ENCODE measurements around the gene FBXL4.

DNA sequence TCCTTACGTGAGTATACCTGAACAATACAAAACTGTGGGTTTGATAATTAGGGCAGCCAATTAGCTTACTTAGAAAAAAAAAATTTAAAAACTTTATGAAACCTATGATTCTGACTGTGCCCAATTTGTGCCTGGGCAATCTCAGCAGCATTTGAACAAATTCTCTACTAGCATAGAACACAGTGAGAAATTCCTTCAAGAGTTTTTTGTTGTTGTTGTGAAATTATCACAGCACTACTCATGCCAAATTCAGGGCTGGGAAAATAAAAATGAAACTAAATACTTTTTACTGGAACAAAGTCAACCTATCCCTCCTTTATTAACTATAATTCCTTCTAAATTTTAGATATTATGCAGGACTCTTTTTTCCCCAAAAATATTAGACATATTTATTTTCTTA, 70.5 kb downstream of the FBXL4 start:
- TF ChIP-seq, protein P1, sequence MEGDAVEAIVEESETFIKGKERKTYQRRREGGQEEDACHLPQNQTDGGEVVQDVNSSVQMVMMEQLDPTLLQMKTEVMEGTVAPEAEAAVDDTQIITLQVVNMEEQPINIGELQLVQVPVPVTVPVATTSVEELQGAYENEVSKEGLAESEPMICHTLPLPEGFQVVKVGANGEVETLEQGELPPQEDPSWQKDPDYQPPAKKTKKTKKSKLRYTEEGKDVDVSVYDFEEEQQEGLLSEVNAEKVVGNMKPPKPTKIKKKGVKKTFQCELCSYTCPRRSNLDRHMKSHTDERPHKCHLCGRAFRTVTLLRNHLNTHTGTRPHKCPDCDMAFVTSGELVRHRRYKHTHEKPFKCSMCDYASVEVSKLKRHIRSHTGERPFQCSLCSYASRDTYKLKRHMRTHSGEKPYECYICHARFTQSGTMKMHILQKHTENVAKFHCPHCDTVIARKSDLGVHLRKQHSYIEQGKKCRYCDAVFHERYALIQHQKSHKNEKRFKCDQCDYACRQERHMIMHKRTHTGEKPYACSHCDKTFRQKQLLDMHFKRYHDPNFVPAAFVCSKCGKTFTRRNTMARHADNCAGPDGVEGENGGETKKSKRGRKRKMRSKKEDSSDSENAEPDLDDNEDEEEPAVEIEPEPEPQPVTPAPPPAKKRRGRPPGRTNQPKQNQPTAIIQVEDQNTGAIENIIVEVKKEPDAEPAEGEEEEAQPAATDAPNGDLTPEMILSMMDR (IDR thresholded peaks at IDR 0.05): no peak
- TF ChIP-seq RFX5 (IDR thresholded peaks at IDR 0.05; ENCODE audit: low read length) (no peak), ELF1 (IDR thresholded peaks at IDR 0.05) (no peak), RXRA (IDR thresholded peaks at IDR 0.05; ENCODE audit: borderline replicate concordance, low read depth) (no peak), MXI1 (IDR thresholded peaks at IDR 0.05; ENCODE audit: low read depth, low read length) (no peak), RCOR1 (IDR thresholded peaks at IDR 0.05; ENCODE audit: low read length) (no peak), POLR2AphosphoS5 (IDR thresholded peaks at IDR 0.05; ENCODE audit: low read depth, low read length) (no peak), EP300 (IDR thresholded peaks at IDR 0.05; ENCODE audit: borderline replicate concordance in 1 of 2, low read depth in 1 of 2, low read length in 1 of 2) (no peak), TEAD4 (IDR thresholded peaks at IDR 0.05; ENCODE audit: borderline replicate concordance, insufficient read depth) (no peak), TCF12 (IDR thresholded peaks at IDR 0.05) (no peak), GABPA (IDR thresholded peaks at IDR 0.05; ENCODE audit: low read depth) (no peak)
- TF ChIP-seq, protein P2, sequence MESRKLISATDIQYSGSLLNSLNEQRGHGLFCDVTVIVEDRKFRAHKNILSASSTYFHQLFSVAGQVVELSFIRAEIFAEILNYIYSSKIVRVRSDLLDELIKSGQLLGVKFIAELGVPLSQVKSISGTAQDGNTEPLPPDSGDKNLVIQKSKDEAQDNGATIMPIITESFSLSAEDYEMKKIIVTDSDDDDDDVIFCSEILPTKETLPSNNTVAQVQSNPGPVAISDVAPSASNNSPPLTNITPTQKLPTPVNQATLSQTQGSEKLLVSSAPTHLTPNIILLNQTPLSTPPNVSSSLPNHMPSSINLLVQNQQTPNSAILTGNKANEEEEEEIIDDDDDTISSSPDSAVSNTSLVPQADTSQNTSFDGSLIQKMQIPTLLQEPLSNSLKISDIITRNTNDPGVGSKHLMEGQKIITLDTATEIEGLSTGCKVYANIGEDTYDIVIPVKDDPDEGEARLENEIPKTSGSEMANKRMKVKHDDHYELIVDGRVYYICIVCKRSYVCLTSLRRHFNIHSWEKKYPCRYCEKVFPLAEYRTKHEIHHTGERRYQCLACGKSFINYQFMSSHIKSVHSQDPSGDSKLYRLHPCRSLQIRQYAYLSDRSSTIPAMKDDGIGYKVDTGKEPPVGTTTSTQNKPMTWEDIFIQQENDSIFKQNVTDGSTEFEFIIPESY (IDR thresholded peaks at IDR 0.05; ENCODE audit: borderline replicate concordance, low read depth): no peak
- TF ChIP-seq, protein P3, sequence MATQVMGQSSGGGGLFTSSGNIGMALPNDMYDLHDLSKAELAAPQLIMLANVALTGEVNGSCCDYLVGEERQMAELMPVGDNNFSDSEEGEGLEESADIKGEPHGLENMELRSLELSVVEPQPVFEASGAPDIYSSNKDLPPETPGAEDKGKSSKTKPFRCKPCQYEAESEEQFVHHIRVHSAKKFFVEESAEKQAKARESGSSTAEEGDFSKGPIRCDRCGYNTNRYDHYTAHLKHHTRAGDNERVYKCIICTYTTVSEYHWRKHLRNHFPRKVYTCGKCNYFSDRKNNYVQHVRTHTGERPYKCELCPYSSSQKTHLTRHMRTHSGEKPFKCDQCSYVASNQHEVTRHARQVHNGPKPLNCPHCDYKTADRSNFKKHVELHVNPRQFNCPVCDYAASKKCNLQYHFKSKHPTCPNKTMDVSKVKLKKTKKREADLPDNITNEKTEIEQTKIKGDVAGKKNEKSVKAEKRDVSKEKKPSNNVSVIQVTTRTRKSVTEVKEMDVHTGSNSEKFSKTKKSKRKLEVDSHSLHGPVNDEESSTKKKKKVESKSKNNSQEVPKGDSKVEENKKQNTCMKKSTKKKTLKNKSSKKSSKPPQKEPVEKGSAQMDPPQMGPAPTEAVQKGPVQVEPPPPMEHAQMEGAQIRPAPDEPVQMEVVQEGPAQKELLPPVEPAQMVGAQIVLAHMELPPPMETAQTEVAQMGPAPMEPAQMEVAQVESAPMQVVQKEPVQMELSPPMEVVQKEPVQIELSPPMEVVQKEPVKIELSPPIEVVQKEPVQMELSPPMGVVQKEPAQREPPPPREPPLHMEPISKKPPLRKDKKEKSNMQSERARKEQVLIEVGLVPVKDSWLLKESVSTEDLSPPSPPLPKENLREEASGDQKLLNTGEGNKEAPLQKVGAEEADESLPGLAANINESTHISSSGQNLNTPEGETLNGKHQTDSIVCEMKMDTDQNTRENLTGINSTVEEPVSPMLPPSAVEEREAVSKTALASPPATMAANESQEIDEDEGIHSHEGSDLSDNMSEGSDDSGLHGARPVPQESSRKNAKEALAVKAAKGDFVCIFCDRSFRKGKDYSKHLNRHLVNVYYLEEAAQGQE (IDR thresholded peaks at IDR 0.05; ENCODE audit: low read depth, low read length): no peak
- TF ChIP-seq, protein P4, sequence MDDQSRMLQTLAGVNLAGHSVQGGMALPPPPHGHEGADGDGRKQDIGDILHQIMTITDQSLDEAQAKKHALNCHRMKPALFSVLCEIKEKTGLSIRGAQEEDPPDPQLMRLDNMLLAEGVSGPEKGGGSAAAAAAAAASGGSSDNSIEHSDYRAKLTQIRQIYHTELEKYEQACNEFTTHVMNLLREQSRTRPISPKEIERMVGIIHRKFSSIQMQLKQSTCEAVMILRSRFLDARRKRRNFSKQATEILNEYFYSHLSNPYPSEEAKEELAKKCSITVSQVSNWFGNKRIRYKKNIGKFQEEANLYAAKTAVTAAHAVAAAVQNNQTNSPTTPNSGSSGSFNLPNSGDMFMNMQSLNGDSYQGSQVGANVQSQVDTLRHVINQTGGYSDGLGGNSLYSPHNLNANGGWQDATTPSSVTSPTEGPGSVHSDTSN (IDR thresholded peaks at IDR 0.05): no peak
